Astrocyte (in vitro differentiated cells and primary cell): Measurements from ENCODE around the gene SSB. TPM values are rescaled to one million over a fixed set of nuclear protein-coding genes. Genes with fewer than 3 reads are reported as not detected.
"Not testable (repeated sequence)": the region's sequence is repeated elsewhere in the genome, so short reads cannot be mapped to it uniquely, and the experiment has no call there.

Experiments used
- DNase-seq: peaks from one replicate; pipeline ENCODE4 v3.0.0-alpha.2; 2010; ENCODE audit warnings: low read depth
- FAIRE-seq: peaks from 2 replicates; lab custom pipeline; 2011; peaks lifted over from hg19 to GRCh38; lab: Jason Lieb, UNC
- H2AFZ ChIP-seq: 2 replicates; pipeline ENCODE4 v1.6.0; 2012; ENCODE audit warnings: low read depth, low read length, inconsistent platforms
- H3K27ac ChIP-seq: 2 replicates; pipeline ENCODE4 v1.5.1; 2011; ENCODE audit warnings: low read depth, low read length, inconsistent platforms
- H3K27me3 ChIP-seq: 2 replicates; pipeline ENCODE4 v1.6.0; 2011; ENCODE audit warnings: low read length, inconsistent platforms; ENCODE audit not compliant: insufficient read depth
- H3K36me3 ChIP-seq: 2 replicates; pipeline ENCODE4 v1.5.1; 2011; ENCODE audit warnings: low read length, inconsistent platforms; ENCODE audit not compliant: insufficient read depth
- H3K4me1 ChIP-seq: 2 replicates; pipeline ENCODE4 v1.5.1; 2011; ENCODE audit warnings: low read length, inconsistent platforms; ENCODE audit not compliant: insufficient read depth
- H3K4me2 ChIP-seq: 2 replicates; pipeline ENCODE4 v1.6.0; 2012; ENCODE audit warnings: low read length, inconsistent platforms
- H3K4me3 ChIP-seq: 2 replicates; pipeline ENCODE4 v1.5.1; 2011; ENCODE audit warnings: low read depth, mild to moderate bottlenecking, low read length, inconsistent platforms; ENCODE audit not compliant: insufficient read depth
- H3K79me2 ChIP-seq: 2 replicates; pipeline ENCODE4 v1.6.0; 2012; ENCODE audit warnings: mild to moderate bottlenecking, low read length, inconsistent platforms; ENCODE audit not compliant: insufficient read depth
- H3K9ac ChIP-seq: 2 replicates; pipeline ENCODE4 v1.6.0; 2012; ENCODE audit warnings: mild to moderate bottlenecking, low read length, inconsistent platforms
- H3K9me3 ChIP-seq: 2 replicates; pipeline ENCODE4 v1.5.1; 2012; ENCODE audit warnings: low read depth, mild to moderate bottlenecking, low read length, inconsistent platforms; ENCODE audit not compliant: insufficient read depth
- H4K20me1 ChIP-seq: 2 replicates; pipeline ENCODE4 v1.6.0; 2012; ENCODE audit warnings: low read length, inconsistent platforms; ENCODE audit not compliant: insufficient read depth
- H3K27ac Mint-ChIP-seq: one replicate; pipeline ENCODE4 v1.8.0; 2021; ENCODE audit warnings: mild to moderate bottlenecking, mixed read lengths; ENCODE audit not compliant: unreplicated experiment
- H3K27me3 Mint-ChIP-seq: one replicate; pipeline ENCODE4 v1.8.0; 2021; ENCODE audit warnings: low read depth, mixed read lengths; ENCODE audit not compliant: unreplicated experiment
- H3K36me3 Mint-ChIP-seq: one replicate; pipeline ENCODE4 v1.8.0; 2021; ENCODE audit warnings: low read depth, mixed read lengths; ENCODE audit not compliant: unreplicated experiment
- H3K4me1 Mint-ChIP-seq: one replicate; pipeline ENCODE4 v1.8.0; 2021; ENCODE audit warnings: low read depth, mixed read lengths; ENCODE audit not compliant: unreplicated experiment
- H3K4me3 Mint-ChIP-seq: one replicate; pipeline ENCODE4 v1.8.0; 2021; ENCODE audit warnings: mild to moderate bottlenecking, moderate library complexity, mixed read lengths; ENCODE audit not compliant: unreplicated experiment
- H3K9me3 Mint-ChIP-seq: one replicate; pipeline ENCODE4 v1.8.0; 2021; ENCODE audit warnings: mild to moderate bottlenecking, mixed read lengths; ENCODE audit not compliant: unreplicated experiment
- CTCF ChIP-seq: IDR thresholded peaks from 2 replicates; pipeline ENCODE4 v1.5.1; 2011; ENCODE audit warnings: low read depth, mild to moderate bottlenecking, inconsistent platforms, low read length, moderate library complexity; ENCODE audit not compliant: insufficient read depth
- EZH2 ChIP-seq: IDR thresholded peaks from 2 replicates; pipeline ENCODE4 v1.6.1; 2012; ENCODE audit warnings: mild to moderate bottlenecking, low read length, inconsistent platforms; ENCODE audit not compliant: insufficient read depth
- total RNA-seq: library from RNA; stranded (reverse); gene quantifications from 2 replicates; pipeline ENCODE4 v1.2.1, GENCODE V29; 2021

The SSB gene
- total RNA-seq, 1 donor from 2014 or later: 176 TPM

- no peak overlapping the region for H3K4me3 ChIP-seq
- Mint-ChIP-seq H3K9me3 (no peaks in the 10 kb centered on the region), H3K4me1 (peaks cover 2% of the 10 kb centered on the region), H3K36me3 (peaks cover 18% of the 10 kb centered on the region), H3K27me3 (no peaks in the 10 kb centered on the region), H3K4me3 (no peak overlapping the region), H3K27ac (no peak overlapping the region)
- no peak overlapping the region for H2AFZ ChIP-seq
- H3K36me3 ChIP-seq: peaks cover 52% of the 10 kb centered on the region
- H4K20me1 ChIP-seq: no peaks in the 10 kb centered on the region
- FAIRE-seq (no peak), DNase-seq (peak; percentile 49)
- H3K9me3 ChIP-seq: no peaks in the 10 kb centered on the region
- H3K4me2 ChIP-seq: peak overlapping the region; percentile 37
- H3K27ac ChIP-seq: peak overlapping the region; percentile 40
- no peak for TF ChIP-seq EZH2
- no peak for TF ChIP-seq CTCF
- no peaks in the 10 kb centered on the region for H3K27me3 ChIP-seq
- peaks cover 5% of the 10 kb centered on the region for H3K4me1 ChIP-seq
- no peak overlapping the region for H3K9ac ChIP-seq
- H3K79me2 ChIP-seq: peaks cover 16% of the 10 kb centered on the region
Measured at GRCh38 chr2:169808221-169808620, 9.6 kb downstream of the SSB start.

GRCh38 chr2:169815849-169816248, 17.2 kb downstream of the SSB start:
- H3K27ac ChIP-seq: peak overlapping the region; percentile 81
- H3K9ac ChIP-seq: peak overlapping the region; percentile 26
- peaks cover 5% of the 10 kb centered on the region for H3K79me2 ChIP-seq
- no peaks in the 10 kb centered on the region for H4K20me1 ChIP-seq
- TF ChIP-seq EZH2 (no peak), CTCF (no peak)
- Mint-ChIP-seq H3K4me3 (no peak overlapping the region), H3K27ac (peak overlapping the region; percentile 77), H3K36me3 (peaks cover 29% of the 10 kb centered on the region), H3K4me1 (peaks cover 33% of the 10 kb centered on the region), H3K9me3 (peaks cover 12% of the 10 kb centered on the region), H3K27me3 (no peaks in the 10 kb centered on the region)
- peak overlapping the region; percentile 53 for H3K4me2 ChIP-seq
- peaks cover 8% of the 10 kb centered on the region for H3K4me1 ChIP-seq
- H3K27me3 ChIP-seq: no peaks in the 10 kb centered on the region
- FAIRE-seq (peak; percentile 78), DNase-seq (peak; percentile 88)
- no peak overlapping the region for H3K4me3 ChIP-seq
- H2AFZ ChIP-seq: no peak overlapping the region
- H3K9me3 ChIP-seq: no peaks in the 10 kb centered on the region
- H3K36me3 ChIP-seq: peaks cover 26% of the 10 kb centered on the region

GRCh38 chr2:169816961-169817360, 18.3 kb downstream of the SSB start:
- Mint-ChIP-seq H3K36me3 (peaks cover 27% of the 10 kb centered on the region), H3K9me3 (peaks cover 12% of the 10 kb centered on the region), H3K4me1 (peaks cover 33% of the 10 kb centered on the region), H3K27ac (peak overlapping the region; percentile 73)
- H3K79me2 ChIP-seq, FAIRE-seq, H3K9me3 ChIP-seq, H3K4me2 ChIP-seq, H2AFZ ChIP-seq, H3K4me3 Mint-ChIP-seq, H3K9ac ChIP-seq, H3K27me3 Mint-ChIP-seq, H3K4me3 ChIP-seq, H4K20me1 ChIP-seq, H3K4me1 ChIP-seq, DNase-seq, H3K27me3 ChIP-seq, H3K27ac ChIP-seq: not testable (repeated sequence)
- peaks cover 16% of the 10 kb centered on the region for H3K36me3 ChIP-seq

- H3K36me3 ChIP-seq: peaks cover 12% of the 10 kb centered on the region
- not testable (repeated sequence) for H3K27me3 ChIP-seq, H4K20me1 ChIP-seq, H3K4me1 ChIP-seq, H3K4me3 Mint-ChIP-seq, H2AFZ ChIP-seq, H3K27me3 Mint-ChIP-seq, H3K9ac ChIP-seq, H3K27ac ChIP-seq, H3K9me3 ChIP-seq, H3K4me3 ChIP-seq, DNase-seq, H3K4me2 ChIP-seq, FAIRE-seq
- Mint-ChIP-seq H3K27ac (peak overlapping the region; percentile 73), H3K36me3 (peaks cover 26% of the 10 kb centered on the region), H3K9me3 (peaks cover 12% of the 10 kb centered on the region), H3K4me1 (peaks cover 33% of the 10 kb centered on the region)
- H3K79me2 ChIP-seq: peaks cover 12% of the 10 kb centered on the region
Measured at GRCh38 chr2:169817369-169817768, 18.7 kb downstream of the SSB start.
